Hepatocyte (in vitro differentiated cells): Measurements from ENCODE around the gene VASP.
"Not testable (repeated sequence)": the region's sequence is repeated elsewhere in the genome, so short reads cannot be mapped to it uniquely, and the experiment has no call there.

Source experiments
- EZH2 ChIP-seq: fragments of 200-600 bp; sonication (generic); IDR thresholded peaks from 2 replicates; pipeline ENCODE4 v1.6.1; 2016; ENCODE audit warnings: antibody characterized with exemption, mild to moderate bottlenecking, borderline replicate concordance
- TF ChIP-seq, protein P1 (sequence below): fragments of 200-600 bp; sonication (generic); IDR thresholded peaks from 2 replicates; pipeline ENCODE4 v1.5.1; 2016; ENCODE audit warnings: antibody characterized with exemption, mild to moderate bottlenecking; ENCODE audit not compliant: poor library complexity

DNA sequence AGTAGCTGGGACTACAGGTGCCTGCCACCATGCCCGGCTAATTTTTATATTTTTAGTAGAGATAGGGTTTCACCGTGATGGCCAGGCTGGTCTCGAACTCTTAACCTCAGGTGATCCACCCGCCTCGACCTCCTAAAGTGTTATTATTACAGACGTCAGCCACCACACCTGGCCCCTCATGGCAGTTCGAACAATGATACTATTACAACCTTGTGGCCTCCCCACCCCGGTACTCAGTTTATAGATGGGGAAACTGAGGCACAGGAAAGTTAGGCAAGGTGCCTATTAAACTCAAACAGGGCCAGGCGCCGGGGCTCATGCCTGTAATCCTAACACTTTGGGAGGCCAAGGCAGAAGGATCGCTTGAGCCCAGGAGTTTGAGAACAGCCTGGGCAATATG is 3.1 kb downstream of the VASP start:
- TF ChIP-seq, protein P1, sequence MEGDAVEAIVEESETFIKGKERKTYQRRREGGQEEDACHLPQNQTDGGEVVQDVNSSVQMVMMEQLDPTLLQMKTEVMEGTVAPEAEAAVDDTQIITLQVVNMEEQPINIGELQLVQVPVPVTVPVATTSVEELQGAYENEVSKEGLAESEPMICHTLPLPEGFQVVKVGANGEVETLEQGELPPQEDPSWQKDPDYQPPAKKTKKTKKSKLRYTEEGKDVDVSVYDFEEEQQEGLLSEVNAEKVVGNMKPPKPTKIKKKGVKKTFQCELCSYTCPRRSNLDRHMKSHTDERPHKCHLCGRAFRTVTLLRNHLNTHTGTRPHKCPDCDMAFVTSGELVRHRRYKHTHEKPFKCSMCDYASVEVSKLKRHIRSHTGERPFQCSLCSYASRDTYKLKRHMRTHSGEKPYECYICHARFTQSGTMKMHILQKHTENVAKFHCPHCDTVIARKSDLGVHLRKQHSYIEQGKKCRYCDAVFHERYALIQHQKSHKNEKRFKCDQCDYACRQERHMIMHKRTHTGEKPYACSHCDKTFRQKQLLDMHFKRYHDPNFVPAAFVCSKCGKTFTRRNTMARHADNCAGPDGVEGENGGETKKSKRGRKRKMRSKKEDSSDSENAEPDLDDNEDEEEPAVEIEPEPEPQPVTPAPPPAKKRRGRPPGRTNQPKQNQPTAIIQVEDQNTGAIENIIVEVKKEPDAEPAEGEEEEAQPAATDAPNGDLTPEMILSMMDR, result not testable (repeated sequence)
- TF ChIP-seq EZH2, result not testable (repeated sequence)
